ENCODE results near the gene CALML4. TPM values are rescaled to one million over a fixed set of nuclear protein-coding genes. Genes with fewer than 3 reads are reported as not detected.

The CALML4 gene
- total RNA-seq, 4 donors from 2014 or later, result 8.6 to 10.3 (median 9.0) TPM

GRCh38 chr15:68187559-68187958 is 17.6 kb downstream of the CALML4 start:
- no peak for TF ChIP-seq CTCF (IDR thresholded peaks at IDR 0.05)
- no peak for DNase-seq (ENCODE audit: low spot score)
- peak; percentile 70 for ATAC-seq (ENCODE audit: low FRiP score)

GRCh38 chr15:68186671-68187397 is 18.3 kb downstream of the CALML4 start:
- DNase-seq (ENCODE audit: low spot score) (no peak), ATAC-seq (ENCODE audit: low FRiP score) (peak; percentile 94)
- TF ChIP-seq CTCF (IDR thresholded peaks at IDR 0.05), result no peak

DNA sequence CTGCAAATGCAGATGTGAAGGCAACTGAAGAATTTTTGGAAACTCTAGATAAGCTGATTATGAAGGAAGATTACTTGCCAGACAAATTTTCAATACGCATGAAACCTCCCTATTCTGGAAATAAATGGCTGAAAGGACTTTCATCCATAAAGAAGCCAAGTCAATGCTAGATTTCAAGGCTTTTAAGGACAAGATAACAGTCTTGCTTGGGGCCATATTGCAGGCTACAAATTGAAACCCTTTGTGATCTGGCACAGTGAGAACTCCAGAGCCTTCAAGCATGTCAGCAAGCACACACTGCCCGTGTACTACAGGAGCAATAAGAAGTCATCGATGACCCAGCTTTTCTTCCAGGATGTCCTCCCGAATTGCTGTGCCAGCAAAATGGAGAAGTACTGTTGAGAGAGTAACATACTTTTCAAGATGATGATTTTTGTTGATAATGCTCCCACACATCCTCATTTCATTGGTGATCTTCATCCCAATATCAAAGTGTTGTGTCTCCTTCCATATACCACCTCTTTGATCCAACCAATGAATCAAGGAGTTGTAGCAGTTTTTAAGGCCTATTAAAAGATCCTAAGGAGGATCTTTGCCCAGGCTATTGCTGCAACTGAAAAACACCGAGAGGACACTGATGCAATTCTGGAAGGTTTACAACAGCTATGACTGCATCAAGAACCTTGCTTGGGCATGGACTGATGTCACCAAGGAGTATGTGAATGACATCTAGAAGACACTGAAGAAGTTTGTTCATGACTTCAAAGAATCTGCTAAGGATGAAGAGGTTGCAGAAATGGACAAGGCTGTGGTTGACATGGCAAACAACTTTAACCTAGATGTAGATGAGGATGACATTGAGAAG is 20.3 kb downstream of the CALML4 start:
- TF ChIP-seq CTCF (IDR thresholded peaks at IDR 0.05), result no peak
- DNase-seq (ENCODE audit: low spot score) (no peak), ATAC-seq (ENCODE audit: low FRiP score) (no peak)

DNA sequence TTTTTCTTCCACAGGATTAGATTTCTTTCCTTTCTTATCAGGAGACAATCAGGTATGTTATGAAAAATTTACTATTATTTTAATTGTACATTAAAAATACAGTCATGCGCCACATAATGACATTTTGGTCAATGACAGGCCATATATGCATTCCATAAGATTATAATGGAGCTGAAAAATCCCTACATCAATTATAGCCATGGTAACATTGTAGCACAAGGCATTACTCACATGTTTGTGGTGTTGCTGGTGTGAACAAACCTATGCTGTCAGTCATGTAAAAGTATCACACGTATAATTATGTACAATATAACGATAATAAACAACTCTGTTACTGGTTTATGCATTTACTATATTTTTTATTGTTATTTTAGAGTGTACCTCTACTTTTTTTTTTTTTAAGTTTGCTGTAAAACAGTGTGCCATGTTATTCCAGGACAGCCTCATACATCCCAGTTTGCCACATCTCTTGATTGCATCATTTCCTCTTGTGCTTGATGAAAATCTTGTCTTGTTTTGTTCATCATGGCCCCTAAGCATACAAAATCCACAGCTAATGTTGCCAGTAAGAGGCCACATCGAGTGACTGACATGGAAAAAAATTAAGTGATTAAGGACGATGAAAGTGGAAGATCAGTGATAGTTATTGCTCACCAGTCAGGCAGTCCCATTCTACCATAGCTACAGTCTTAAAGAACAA is 21.4 kb downstream of the CALML4 start:
- no peak for TF ChIP-seq CTCF (IDR thresholded peaks at IDR 0.05)
- DNase-seq (ENCODE audit: low spot score) (no peak), ATAC-seq (ENCODE audit: low FRiP score) (no peak)

- TF ChIP-seq CTCF (IDR thresholded peaks at IDR 0.05), result no peak
- no peak for ATAC-seq (ENCODE audit: low FRiP score)
- DNase-seq (ENCODE audit: low spot score), result no peak
Observed at GRCh38 chr15:68177742-68178141, 27.4 kb downstream of the CALML4 start.

DNA sequence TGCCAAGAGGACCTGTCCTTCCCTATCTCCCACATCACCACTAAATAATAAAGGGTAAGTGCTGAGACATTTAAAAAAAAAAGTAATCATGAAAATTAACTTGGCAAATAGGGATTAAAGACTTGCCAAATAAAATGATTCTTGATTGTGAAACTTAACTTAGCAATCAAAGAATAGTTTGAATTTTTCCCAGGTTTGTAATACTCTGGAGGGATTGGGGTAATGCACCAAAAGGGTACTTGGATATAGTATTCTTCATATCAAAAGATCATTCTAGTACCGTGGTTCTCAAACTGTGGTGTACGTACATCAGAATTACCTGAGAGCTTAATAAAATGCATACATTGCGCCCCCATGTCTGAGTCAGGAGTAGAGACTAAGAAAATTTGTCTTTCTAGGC is 28.5 kb downstream of the CALML4 start:
- ATAC-seq (ENCODE audit: low FRiP score) (peak; percentile 82), DNase-seq (ENCODE audit: low spot score) (no peak)
- TF ChIP-seq CTCF (IDR thresholded peaks at IDR 0.05), result no peak

Data from omental fat pad (tissue), 4 donors.